ENCODE data around the gene CDKN2B.

DNA sequence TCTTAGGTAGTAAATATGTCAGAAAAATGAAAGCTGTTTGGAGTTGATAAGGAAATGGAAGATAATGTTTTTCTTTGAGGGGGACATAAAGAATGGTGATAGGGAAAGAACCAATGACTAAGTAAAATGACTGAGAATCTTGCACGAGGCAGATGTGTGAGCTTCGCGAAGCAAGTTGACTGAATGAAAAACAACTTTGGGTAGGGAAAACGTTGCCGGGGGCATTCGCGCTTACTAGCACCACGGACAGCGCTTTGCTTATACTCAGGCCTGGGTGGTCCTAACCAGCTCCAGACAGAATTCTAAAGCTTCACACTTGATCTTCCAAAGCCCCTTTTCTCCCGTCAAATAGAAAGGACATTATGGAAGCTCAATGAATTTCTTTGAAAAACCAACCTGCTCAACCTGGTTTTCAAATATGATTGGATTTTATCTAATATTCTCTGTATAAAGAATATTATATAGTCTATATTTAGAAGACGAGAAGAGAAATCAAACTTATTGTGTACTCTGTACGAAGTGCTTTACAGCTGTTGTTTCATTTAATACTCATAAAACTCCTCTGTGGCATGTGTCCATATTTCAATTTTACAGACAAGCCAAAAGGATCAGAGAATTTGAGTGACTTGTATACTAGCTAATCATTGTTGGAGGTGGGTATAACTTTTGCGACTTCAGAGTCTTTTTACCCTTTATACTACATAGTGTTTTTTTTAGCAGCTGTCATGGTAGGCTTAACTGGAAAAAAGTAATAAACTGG is 1.9 kb upstream of the CDKN2B start:
- TF ChIP-seq, protein P1, sequence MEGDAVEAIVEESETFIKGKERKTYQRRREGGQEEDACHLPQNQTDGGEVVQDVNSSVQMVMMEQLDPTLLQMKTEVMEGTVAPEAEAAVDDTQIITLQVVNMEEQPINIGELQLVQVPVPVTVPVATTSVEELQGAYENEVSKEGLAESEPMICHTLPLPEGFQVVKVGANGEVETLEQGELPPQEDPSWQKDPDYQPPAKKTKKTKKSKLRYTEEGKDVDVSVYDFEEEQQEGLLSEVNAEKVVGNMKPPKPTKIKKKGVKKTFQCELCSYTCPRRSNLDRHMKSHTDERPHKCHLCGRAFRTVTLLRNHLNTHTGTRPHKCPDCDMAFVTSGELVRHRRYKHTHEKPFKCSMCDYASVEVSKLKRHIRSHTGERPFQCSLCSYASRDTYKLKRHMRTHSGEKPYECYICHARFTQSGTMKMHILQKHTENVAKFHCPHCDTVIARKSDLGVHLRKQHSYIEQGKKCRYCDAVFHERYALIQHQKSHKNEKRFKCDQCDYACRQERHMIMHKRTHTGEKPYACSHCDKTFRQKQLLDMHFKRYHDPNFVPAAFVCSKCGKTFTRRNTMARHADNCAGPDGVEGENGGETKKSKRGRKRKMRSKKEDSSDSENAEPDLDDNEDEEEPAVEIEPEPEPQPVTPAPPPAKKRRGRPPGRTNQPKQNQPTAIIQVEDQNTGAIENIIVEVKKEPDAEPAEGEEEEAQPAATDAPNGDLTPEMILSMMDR (IDR thresholded peaks at IDR 0.05) = no peak
- TF ChIP-seq POLR2AphosphoS5 (IDR thresholded peaks at IDR 0.05; ENCODE audit: low read depth, low read length) (no peak), SIN3A (IDR thresholded peaks at IDR 0.05; ENCODE audit: borderline replicate concordance, insufficient read depth, low read depth, low read length) (no peak), TCF7L2 (IDR thresholded peaks at IDR 0.05; ENCODE audit: low read depth, low read length) (no peak)
- TF ChIP-seq, protein P2, sequence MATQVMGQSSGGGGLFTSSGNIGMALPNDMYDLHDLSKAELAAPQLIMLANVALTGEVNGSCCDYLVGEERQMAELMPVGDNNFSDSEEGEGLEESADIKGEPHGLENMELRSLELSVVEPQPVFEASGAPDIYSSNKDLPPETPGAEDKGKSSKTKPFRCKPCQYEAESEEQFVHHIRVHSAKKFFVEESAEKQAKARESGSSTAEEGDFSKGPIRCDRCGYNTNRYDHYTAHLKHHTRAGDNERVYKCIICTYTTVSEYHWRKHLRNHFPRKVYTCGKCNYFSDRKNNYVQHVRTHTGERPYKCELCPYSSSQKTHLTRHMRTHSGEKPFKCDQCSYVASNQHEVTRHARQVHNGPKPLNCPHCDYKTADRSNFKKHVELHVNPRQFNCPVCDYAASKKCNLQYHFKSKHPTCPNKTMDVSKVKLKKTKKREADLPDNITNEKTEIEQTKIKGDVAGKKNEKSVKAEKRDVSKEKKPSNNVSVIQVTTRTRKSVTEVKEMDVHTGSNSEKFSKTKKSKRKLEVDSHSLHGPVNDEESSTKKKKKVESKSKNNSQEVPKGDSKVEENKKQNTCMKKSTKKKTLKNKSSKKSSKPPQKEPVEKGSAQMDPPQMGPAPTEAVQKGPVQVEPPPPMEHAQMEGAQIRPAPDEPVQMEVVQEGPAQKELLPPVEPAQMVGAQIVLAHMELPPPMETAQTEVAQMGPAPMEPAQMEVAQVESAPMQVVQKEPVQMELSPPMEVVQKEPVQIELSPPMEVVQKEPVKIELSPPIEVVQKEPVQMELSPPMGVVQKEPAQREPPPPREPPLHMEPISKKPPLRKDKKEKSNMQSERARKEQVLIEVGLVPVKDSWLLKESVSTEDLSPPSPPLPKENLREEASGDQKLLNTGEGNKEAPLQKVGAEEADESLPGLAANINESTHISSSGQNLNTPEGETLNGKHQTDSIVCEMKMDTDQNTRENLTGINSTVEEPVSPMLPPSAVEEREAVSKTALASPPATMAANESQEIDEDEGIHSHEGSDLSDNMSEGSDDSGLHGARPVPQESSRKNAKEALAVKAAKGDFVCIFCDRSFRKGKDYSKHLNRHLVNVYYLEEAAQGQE (IDR thresholded peaks at IDR 0.05; ENCODE audit: insufficient read depth in 1 of 2, low read depth in 2 of 2, low read length in 1 of 2) = no peak
